ENCODE results near the gene GABARAP. TPM values are rescaled to one million over a fixed set of nuclear protein-coding genes. Genes with fewer than 3 reads are reported as not detected.

GABARAP gene
- total and polyA plus RNA-seq, 2 experiments from 2014 or later: 327 to 1,031 TPM

GRCh38 chr17:7203391-7203790 lies 38.9 kb downstream of the GABARAP start:
- DNase-seq (ENCODE audit: low spot score): no peak
- no peak overlapping the region for H3K27ac ChIP-seq
- H2AFZ ChIP-seq: no peak overlapping the region
- no peaks in the 10 kb centered on the region for H3K36me3 ChIP-seq (replicated peaks; ENCODE audit: insufficient read depth, low read depth)
- H3K4me1 ChIP-seq (ENCODE audit: insufficient read depth): no peaks in the 10 kb centered on the region
- no peaks in the 10 kb centered on the region for H3K27me3 ChIP-seq
- H4K20me1 ChIP-seq (ENCODE audit: insufficient read depth, poor library complexity, severe bottlenecking): peaks cover 1% of the 10 kb centered on the region
- no peak overlapping the region for H3K4me3 ChIP-seq
- H3K9me3 ChIP-seq (ENCODE audit: low read depth): no peaks in the 10 kb centered on the region
- no peaks in the 10 kb centered on the region for H3K79me2 ChIP-seq
- WGBS (ENCODE audit: low lambda C conversion rate, missing lambda C conversion rate): 96% methylated on average over 16 of the region's 16 CpGs
- H3K4me2 ChIP-seq: no peak overlapping the region
- TF ChIP-seq EZH2phosphoT487 (IDR thresholded peaks at IDR 0.05; ENCODE audit: low read depth, severe bottlenecking, unreplicated experiment) (no peak), EZH2 (IDR thresholded peaks at IDR 0.05; ENCODE audit: borderline replicate concordance) (no peak)
- TF ChIP-seq, protein P1, sequence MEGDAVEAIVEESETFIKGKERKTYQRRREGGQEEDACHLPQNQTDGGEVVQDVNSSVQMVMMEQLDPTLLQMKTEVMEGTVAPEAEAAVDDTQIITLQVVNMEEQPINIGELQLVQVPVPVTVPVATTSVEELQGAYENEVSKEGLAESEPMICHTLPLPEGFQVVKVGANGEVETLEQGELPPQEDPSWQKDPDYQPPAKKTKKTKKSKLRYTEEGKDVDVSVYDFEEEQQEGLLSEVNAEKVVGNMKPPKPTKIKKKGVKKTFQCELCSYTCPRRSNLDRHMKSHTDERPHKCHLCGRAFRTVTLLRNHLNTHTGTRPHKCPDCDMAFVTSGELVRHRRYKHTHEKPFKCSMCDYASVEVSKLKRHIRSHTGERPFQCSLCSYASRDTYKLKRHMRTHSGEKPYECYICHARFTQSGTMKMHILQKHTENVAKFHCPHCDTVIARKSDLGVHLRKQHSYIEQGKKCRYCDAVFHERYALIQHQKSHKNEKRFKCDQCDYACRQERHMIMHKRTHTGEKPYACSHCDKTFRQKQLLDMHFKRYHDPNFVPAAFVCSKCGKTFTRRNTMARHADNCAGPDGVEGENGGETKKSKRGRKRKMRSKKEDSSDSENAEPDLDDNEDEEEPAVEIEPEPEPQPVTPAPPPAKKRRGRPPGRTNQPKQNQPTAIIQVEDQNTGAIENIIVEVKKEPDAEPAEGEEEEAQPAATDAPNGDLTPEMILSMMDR (IDR thresholded peaks at IDR 0.05; ENCODE audit: poor library complexity): no peak
- H3K9me2 ChIP-seq (replicated peaks; ENCODE audit: insufficient read depth): no peaks in the 10 kb centered on the region

DNA sequence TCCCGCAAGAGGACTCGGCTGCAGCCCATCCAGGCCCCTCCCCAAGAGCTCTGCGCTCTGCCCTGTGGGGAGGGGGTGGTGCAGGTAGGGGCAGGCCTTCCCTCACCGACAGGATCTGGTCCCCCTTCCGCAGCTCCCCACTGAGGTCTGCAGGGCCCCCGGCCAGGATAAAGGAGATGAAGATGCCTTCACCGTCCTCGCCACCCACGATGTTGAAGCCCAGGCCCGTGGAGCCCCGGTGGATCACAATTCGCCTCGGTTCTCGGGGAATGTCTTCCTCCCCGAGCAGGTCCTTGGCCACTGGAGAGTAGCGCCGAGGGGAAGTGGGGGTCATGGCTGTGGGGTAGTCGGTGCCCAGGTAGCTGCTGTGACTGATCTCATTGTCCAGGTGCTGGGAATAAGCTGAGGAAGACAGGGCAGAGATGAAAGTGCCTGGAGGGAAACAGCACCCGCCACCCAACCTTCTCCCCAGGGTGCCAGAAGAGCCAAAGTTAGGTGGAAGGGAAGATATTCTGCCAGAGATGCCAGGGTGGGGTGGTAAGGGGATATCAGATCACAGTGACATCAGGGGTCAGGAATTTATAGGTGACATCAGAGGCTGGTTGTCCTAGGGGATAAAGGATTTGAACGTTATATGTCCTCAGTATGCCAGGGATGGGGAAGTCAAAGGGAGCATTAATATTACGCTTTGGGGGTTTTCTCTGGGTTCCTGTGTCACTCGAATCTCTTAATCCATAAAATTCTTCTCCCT lies 45.4 kb downstream of the GABARAP start:
- H3K4me3 ChIP-seq: no peak overlapping the region
- DNase-seq (ENCODE audit: low spot score): no peak
- TF ChIP-seq EZH2 (IDR thresholded peaks at IDR 0.05; ENCODE audit: borderline replicate concordance) (no peak), EZH2phosphoT487 (IDR thresholded peaks at IDR 0.05; ENCODE audit: low read depth, severe bottlenecking, unreplicated experiment) (no peak)
- TF ChIP-seq, protein P1 (IDR thresholded peaks at IDR 0.05; ENCODE audit: poor library complexity): no peak
- no peaks in the 10 kb centered on the region for H3K9me2 ChIP-seq (replicated peaks; ENCODE audit: insufficient read depth)
- no peak overlapping the region for H3K27ac ChIP-seq
- no peak overlapping the region for H3K4me2 ChIP-seq
- no peak overlapping the region for H2AFZ ChIP-seq
- no peaks in the 10 kb centered on the region for H3K79me2 ChIP-seq
- H3K36me3 ChIP-seq (replicated peaks; ENCODE audit: insufficient read depth, low read depth): no peaks in the 10 kb centered on the region
- H3K27me3 ChIP-seq: no peaks in the 10 kb centered on the region
- no peaks in the 10 kb centered on the region for H3K9me3 ChIP-seq (ENCODE audit: low read depth)
- H4K20me1 ChIP-seq (ENCODE audit: insufficient read depth, poor library complexity, severe bottlenecking): no peaks in the 10 kb centered on the region
- WGBS (ENCODE audit: low lambda C conversion rate, missing lambda C conversion rate): 95% methylated on average over 22 of the region's 22 CpGs
- H3K4me1 ChIP-seq (ENCODE audit: insufficient read depth): no peaks in the 10 kb centered on the region

DNA sequence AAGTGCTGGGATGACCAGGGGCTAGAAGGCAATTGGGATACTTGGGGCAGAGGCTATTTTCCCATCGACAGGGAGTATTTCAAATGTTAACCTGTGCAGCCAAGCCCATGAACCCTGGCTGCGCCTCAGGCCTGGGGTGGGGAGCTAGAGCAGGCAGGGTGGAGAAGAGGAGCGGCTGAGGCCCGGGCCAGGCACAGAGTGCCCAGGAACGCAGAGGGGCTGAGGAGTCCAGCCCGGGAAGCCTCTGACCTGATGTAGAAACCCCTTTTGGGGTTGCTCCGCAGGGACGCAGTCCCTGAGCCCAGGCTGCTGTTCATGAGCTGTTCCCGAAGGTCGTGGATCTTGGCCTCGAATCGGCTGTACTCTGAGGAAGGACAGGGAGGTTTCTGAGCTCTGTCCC lies 46.3 kb downstream of the GABARAP start:
- Histone ChIP-seq H3K4me3 (no peak overlapping the region), H3K4me1 (ENCODE audit: insufficient read depth) (no peaks in the 10 kb centered on the region), H3K27me3 (no peaks in the 10 kb centered on the region), H3K9me2 (replicated peaks; ENCODE audit: insufficient read depth) (no peaks in the 10 kb centered on the region), H3K9me3 (ENCODE audit: low read depth) (no peaks in the 10 kb centered on the region), H3K27ac (no peak overlapping the region), H3K4me2 (no peak overlapping the region), H3K36me3 (replicated peaks; ENCODE audit: insufficient read depth, low read depth) (no peaks in the 10 kb centered on the region), H4K20me1 (ENCODE audit: insufficient read depth, poor library complexity, severe bottlenecking) (no peaks in the 10 kb centered on the region), H2AFZ (no peak overlapping the region), H3K79me2 (no peaks in the 10 kb centered on the region)
- no peak for DNase-seq (ENCODE audit: low spot score)
- no peak for TF ChIP-seq EZH2 (IDR thresholded peaks at IDR 0.05; ENCODE audit: borderline replicate concordance)
- 94% methylated on average over 12 of the region's 12 CpGs for WGBS (ENCODE audit: low lambda C conversion rate, missing lambda C conversion rate)

DNA sequence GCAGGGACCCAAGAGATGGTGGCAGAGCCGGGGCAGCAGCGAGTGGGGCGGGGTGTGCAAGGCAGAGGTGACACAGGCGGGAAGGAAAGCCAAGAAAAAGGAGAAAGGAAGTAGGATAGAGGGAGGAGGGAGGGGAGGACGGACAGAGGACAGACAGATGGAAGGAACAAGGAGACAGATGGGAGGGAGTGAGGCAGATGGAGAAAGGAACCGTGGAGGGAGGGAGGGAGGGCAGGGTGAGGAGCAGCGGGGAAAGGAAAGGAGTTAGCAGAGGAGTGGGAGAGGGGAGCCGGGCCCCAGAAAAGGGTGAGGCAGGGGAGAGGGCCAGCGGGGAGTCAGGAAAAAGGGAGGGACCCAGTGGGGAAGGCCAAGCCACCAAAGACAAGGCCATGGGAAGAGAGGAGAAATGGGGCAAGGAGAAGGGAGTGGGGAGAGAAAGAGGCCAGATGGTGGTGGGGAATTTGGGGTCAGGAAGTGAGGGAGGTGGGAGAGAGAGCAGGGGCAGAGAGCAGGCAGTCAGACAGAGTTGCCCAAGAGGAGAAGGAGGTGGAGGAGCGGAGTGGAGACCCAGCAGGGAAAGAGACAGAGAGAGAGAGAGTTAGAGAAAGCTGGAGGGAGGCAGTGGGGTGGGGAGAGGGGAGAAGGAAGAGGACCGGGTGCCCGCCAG lies 49.8 kb downstream of the GABARAP start:
- TF ChIP-seq, protein P1 (IDR thresholded peaks at IDR 0.05; ENCODE audit: poor library complexity): no peak
- TF ChIP-seq EZH2 (IDR thresholded peaks at IDR 0.05; ENCODE audit: borderline replicate concordance) (no peak), EZH2phosphoT487 (IDR thresholded peaks at IDR 0.05; ENCODE audit: low read depth, severe bottlenecking, unreplicated experiment) (no peak)
- H3K9me2 ChIP-seq (replicated peaks; ENCODE audit: insufficient read depth): no peaks in the 10 kb centered on the region
- H3K27me3 ChIP-seq: no peaks in the 10 kb centered on the region
- H3K27ac ChIP-seq: no peak overlapping the region
- no peaks in the 10 kb centered on the region for H3K4me1 ChIP-seq (ENCODE audit: insufficient read depth)
- WGBS (ENCODE audit: low lambda C conversion rate, missing lambda C conversion rate): 100% methylated on average over 4 of the region's 12 CpGs
- H4K20me1 ChIP-seq (ENCODE audit: insufficient read depth, poor library complexity, severe bottlenecking): no peaks in the 10 kb centered on the region
- no peaks in the 10 kb centered on the region for H3K9me3 ChIP-seq (ENCODE audit: low read depth)
- no peak overlapping the region for H3K4me2 ChIP-seq
- H3K4me3 ChIP-seq: no peak overlapping the region
- no peak overlapping the region for H2AFZ ChIP-seq
- H3K36me3 ChIP-seq (replicated peaks; ENCODE audit: insufficient read depth, low read depth): no peaks in the 10 kb centered on the region
- no peaks in the 10 kb centered on the region for H3K79me2 ChIP-seq
- no peak for DNase-seq (ENCODE audit: low spot score)

All from hepatocyte (in vitro differentiated cells).